HL-60/S4 (cell line): ENCODE measurements around the gene PTPN21.

Experiments used
- in situ Hi-C: fragments of 300-500 bp; cut with MboI; formaldehyde crosslinking; loops from 2 replicates; pipeline ENCODE4 v1.14.3; 2022; ENCODE audit warnings: low sequenced_read_pairs

PTPN21 gene

DNA sequence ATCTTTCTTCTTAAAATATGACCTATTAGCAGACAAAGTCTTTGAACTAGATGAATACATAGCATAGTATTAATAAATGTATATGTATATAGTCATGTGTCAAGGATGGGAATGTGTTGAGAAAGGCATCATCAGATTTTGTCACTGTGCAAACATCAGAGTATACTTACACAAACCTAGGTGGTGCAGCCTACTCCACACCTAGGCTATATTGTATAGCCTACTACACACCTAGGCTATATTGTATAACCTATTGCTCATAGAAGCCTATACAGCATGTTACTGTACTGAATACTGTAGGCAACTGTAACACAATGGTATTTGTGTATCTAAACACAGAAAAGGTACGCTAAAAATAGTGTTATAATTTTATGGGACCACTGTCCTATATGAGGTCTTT is 47.6 kb downstream of the PTPN21 start:
- in situ Hi-C loops: no loop called here

DNA sequence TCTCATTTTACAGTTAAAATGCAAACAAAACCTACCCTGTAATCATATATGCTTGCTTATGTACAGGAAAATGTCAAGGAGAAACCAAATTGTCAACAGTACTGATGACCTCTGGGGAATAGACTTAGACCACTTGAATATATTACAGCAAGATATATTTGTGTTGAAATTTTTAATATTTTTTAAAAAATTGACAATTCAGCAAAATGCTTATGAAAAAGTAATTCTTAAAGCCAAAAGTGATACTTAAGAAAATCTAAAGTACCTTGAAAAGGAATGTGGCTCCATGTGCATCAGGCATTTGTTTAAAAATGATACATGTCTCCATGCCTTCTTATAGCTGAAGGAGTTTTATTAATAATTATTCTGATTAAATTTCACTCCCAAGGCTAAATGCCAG is 49.2 kb downstream of the PTPN21 start:
- in situ Hi-C loops: no loop called here

DNA sequence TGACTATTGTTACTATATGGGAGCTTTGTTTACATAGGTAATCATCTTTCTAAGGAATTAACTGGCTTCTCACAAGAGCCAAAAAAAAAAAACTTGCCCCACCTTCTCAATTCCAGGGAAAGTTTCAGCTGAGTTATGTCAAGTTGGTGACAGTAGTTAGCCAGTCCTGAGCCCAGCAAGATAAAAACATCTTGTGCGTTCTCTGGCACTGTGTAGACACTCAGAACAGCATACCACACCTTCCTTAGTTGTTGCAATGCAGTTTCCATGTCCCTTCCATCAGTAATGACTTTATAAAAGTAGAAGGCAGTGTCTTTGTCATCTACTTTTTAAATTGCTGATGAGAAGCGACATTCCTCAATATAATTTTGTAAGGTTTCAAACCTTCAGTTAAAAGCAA is 50.2 kb downstream of the PTPN21 start:
- in situ Hi-C loops: no loop called here

DNA sequence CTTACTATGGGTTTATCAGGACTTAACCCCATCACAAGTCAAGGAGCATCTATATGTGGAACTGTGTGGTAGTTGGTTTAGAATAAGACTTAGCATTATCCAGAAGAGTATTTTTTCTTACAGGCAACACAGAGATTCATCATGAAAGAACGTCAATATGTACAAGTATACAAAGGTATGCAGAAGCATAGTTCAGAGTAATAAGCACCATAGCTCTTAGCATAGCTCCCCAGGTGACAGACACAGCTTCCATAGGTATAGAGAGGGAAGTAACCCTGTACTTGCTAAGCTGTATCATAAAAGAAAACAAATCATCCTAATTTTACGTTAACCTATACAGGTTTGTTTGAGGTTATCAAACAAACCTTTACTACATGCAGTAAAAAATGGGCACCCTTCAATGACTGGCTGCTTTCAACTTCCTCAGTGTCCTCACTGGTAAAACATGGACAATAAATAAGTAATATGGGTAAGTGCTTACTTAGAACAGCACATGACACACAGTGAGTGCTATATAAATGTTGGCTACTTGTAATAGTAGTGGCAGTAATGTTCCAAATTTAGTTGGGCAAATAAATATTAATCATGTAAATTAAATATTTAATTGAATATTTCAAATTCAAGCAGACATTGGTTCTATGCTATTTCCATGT is 50.9 kb downstream of the PTPN21 start:
- in situ Hi-C loops: no loop called here

DNA sequence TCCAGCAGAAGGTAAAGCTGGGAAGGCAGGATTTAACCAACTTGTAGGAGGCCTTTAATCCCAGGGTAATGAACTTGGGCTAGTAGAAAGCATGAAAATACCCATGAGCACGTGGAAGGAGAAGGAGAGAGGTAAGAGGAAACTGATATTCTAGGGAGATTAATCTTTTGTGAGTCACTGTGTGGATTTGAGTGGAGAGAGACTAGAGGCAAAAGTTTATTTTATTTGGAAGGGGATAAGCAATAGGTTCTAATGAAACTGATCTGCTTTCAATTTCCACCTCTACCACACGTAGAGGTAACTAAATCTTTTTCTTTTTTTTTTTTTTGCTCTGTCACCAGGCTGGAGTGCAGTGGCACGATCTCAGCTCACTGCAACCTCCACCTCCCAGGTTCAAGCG is 52.1 kb downstream of the PTPN21 start:
- in situ Hi-C loops: no loop called here

DNA sequence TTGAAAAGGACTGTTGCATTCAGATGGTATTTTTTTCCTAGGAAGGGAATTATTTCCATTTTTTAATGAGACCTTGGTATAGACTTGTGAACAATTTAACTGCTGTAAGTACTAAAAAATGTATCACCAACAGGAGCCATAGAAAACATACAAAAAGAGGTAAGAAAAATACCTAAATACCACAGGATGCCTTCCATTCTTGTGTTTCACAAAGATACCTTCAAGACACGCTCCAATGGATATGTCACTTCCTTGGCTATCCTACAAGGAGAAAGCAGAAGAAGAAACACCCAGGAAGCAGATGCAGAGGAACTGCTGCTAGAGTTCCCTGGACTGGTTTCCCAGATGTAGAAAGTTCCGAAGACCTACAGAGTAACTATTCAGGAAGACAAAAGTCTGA is 54.2 kb downstream of the PTPN21 start:
- in situ Hi-C loops: no loop called here

DNA sequence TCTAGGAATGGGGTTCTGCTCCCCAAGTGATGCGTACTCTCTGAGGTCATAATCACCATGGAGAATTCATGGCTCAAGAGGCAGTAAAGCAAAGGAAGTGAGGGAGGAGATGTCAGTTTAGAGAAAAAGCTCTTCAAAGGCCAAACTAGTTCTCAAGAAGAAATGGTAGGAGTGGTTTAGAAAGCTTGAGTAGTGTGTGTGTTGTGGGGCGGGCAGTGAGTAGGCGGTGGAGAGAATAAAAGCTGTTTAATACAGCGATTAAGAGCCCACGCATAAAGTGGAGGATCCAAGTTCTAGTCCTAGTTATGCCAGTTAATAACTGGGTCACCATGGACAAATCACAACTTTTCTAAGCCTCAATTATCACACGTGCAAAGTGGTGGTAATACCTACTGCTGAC is 55.6 kb downstream of the PTPN21 start:
- in situ Hi-C loops: no loop called here

DNA sequence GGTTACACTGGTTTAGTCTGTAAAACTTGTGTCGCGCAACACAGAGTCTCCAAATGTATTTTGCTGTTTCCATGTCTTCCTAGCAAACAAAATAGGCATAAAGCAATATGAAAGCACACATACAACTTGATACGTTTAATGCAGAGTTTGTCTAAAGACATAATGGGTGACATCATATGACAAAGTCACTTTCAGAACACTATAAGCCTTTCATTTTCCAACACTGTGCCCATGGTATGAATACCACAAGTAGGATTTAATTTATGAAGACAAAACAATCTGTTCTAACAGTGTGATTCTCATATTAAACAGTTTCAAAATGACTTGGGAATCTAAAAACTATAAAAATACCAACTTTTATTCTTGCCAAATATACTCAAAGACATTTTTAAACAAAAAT is 58.4 kb downstream of the PTPN21 start:
- in situ Hi-C loops: no loop called here

DNA sequence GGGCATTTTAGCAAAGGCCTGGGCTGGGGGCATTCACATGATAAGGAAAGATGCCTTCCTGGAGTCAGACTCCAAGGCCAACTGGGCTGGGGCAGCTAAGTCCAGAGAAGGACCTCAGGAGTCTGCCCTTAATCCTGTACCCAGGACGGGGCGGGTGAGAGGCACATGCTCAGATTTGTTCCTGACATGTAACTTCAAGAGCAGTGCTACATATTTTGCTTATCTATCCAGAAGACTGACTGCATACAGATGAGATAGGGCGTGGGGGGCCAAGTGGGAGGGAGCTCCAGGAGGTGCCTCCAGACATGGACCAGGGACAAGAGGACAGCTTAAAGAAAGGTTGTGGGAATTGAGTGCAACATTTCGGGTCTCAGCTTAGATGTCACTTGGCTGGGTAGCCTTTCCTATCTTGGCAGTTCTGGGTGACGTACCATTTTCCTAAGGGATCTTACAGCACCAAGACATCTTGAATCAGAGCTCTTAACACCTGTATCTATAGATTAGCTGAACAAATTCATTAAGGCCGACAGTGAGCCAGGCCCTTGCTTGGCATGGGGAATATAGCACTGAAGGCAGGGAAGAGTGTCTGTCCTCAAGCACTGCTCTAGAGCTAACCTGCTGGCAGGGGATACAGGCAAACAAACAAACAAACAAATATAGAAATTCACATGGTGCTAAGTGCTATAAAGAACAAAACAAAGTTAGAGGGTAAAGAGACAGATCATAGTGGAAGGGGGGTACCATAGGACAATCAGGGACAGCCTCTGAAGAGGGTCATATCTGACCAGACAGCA is 61.2 kb downstream of the PTPN21 start:
- in situ Hi-C loops: no loop called here

DNA sequence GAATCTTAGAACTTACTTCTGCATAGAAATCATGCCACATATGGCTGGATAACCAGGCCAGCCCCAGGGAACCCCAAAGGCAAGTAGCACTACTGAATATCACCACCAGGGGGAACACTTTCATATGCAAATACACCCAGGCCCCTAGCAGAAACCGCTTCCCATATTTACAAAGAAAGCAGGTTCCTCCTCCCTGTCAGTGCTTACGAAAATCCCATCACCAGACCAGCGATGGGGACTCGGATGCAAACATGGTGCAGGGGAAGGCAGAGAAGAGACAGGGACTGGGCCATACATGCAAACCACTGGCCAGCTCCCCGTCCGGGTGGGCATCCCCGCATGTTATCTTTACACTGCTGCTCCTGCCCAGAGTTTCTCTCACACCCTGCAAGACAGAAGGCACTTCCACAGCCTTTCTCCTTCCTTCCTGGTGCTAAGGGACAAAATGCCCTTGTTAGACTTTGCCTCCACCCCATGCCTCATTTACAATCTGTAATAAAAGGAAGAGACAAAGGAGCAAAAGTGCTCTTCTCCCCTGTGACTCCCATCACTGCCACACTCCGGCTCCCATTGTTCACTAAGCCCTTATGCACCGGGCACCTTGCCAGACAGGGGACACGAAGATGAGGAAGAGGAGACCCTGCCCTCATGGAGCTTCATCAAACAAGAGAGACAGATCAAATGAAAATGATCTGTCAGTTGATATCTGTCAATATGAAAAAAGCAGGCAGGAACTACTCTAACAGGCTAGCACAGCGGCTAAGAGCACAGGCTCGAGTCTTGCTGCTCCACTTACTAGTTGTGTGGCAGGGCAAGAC is 62.3 kb downstream of the PTPN21 start:
- in situ Hi-C loops: no loop called here

DNA sequence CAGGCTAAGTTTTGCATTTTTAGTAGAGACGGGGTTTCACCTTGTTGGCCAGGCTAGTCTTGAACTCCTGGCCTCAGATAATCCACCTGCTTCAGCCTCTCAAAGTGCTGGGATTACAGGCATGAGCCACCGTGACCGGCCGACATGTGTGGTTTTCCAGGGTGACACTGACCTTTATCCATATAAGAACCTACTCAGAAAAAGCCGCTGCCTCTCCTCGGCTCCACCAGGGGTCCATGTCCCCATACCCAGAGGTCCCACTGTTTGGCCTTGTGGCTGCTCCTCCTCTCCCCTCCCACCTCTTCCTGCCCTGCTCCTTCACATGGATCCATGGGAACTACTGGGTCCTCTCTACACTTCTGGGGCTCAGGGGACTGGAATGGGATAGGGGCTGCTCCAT is 64.6 kb downstream of the PTPN21 start:
- in situ Hi-C loops: no loop called here

DNA sequence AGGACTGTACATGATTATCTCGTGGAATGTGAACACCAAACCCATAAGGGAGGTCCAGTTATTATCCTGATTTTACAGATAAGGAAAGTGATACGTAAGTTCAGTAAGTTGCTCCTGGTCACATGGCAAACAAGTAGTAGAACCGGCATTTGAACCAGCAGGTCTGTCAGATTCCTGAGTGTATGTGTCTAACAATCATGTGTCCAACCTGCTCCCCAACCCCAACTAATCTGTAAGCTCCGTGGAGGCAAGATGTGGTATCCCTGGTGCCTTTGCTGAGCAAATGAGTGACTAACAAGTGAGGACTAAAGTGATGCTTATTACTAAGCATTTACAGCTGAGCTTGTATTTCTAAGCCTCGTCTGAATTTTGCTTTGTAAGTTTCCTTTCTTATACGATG is 65.9 kb downstream of the PTPN21 start:
- in situ Hi-C loops: no loop called here

DNA sequence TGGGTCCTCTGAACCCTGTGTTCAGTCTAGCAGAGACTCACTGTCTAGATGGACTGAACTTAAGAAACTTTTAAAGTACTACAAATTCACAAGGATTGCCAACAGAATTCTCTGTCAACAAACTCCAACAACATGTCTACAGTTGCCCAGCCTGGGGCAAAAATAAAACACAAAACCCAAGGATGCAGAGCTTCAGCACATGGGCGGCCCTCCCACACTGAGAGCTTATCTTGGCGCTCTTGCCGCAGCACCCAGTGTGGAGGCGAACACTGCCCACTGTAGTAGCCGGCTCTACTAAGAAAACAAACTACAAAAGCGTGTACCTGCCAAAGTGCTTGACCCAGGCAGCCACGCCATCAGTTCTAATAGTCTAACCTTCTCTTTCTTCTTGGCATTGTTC is 66.7 kb downstream of the PTPN21 start:
- in situ Hi-C loops: no loop called here

DNA sequence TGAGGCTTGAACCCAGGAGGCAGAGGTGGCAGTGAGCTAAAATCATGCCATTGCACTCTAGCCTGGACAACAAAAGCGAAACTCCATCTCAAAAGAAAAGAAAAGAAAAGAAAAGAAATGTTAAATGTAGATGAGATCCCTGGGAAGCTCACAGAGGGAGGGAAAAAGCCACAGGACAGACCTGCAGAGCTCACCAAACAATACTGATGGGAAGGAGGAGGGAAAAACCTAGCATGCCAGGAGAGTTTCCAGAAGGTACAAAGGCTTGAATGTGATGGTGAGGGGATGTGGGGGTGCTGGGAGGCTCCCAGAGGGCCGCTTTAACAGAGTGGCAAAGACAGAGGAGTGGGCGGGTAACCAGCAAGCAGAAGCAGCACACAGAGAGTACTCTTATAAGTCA is 72.3 kb downstream of the PTPN21 start:
- in situ Hi-C loops: no loop called here

DNA sequence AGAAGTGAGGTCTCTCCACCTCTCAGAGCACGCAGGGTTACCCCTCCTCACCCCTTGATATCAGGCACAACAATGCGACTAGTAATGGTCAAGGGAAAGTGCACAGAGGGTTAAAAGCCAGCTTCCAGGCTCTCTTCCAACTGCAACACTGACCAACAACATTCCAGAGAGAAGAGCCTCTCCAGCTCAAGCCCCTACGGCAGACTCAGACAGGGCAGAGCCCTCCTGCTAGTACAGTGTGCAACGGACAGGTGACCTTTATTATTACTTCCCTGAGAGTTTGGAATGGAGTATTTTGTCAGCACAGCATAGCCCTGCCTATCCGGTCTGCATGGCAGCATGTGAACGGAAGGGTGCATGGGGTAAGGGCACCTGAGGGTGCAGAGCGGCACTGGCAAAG is 73.0 kb downstream of the PTPN21 start:
- in situ Hi-C loops: no loop called here

DNA sequence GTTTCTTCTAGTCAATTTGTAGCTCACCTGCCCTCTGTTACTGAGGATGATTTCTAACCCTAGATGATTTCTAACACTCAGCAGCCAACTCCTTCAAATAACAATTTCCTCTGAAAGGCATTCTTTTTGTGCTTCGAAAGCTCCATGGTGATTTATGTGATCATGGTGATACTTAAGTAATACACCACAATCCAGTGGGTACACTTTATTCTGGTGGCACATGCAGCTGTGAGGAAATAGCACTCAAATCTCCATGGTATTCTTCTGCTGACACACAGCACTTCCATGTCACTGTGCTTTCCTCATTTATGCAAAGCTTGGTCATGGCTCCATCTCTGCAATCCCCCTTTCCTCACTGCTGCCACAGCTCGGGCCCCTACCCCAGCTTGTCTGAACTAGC is 73.7 kb downstream of the PTPN21 start:
- in situ Hi-C loops: no loop called here

DNA sequence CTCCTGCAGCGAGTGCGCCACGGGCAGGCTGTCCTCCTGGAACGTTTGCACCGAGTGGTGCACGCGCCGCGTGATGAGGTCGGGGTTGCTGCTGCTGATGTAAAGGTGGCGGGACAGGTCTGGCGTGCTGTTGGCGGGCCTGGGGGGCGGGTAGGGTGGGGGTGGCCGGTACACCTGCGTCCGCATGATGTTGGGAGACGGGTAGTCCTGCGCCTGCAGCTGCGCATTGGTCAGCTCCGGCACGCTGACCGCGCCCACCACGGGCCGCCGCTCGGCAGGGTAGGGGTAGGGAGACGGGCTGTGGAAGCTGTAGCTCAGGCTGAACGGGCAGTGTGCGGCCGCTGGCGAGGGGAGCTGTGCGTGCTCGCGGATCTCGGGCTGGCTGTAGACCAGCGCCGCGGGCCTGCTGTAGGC is 75.2 kb downstream of the PTPN21 start:
- in situ Hi-C loops: no loop called here

DNA sequence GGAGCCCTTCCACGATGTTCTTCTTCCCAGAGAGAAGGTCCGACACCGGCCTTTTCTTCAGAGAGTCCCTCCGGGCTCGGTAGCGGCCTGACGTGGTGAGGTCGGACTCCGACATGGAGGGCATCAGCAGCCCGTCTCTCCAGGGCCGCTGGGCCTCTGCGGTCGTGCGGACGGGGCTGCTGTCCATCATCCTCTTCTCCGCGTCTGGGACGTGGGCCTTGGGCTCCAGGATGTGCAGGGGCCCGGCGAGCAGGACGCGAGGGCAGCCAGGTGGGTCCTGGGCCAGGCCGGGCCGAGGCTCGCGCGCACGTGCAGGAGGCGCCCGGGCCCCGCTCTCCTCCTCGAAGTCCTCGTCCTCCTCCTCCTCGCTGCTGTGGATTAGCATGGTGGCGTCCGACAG is 75.9 kb downstream of the PTPN21 start:
- in situ Hi-C loops: no loop called here

DNA sequence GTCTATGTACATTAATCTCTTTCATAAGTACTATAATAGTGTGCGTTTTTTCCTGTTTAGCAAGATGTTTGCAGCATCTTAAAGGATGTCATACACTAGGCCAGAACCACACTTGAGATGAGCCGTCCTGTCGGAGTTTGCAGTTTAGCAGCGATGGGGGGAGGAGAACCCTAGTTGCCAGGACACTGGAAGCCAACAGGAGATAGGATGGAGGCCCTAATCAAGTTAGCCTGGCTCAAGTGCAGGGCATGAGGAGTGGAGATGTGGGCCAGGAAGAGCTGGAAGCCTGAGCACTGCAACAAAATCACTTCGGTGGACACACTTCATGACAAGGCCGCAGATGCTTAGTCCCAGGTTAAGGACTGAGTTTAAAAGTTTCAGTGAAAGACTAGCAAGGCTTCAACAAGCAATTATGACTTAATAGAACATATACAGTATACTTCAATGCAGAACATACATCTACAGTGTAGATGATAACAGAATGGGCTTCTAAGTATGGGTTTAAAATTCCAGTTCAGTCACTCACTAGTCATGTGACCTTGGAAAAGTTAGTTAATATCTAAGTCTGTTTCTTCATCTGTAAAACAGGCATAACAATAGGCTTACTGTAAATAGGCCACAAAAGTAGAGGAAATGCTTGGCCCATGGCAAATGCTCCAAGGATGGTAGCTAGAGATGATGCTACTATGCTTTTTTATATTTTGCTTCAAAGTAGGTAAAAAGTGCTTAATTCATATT is 77.1 kb downstream of the PTPN21 start:
- in situ Hi-C loops: no loop called here

DNA sequence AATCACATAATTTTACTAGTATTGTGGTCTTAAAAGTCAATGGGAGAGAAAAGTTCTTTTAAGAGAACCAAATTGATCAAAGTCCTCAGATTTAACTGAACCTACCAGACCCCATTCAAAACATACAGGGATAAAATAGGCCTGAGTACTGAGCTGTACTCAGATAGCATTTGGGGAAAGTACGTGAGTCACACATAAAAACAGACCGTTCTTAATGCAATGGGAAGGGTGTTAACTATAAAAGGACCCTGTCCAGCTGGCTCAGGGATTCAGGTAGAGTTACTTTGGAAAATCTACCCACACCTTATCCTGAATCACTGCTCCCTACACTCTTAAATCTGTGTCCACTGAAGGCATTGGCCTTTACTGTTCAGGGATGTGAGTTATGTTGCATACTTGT is 78.0 kb downstream of the PTPN21 start:
- in situ Hi-C loops: no loop called here

DNA sequence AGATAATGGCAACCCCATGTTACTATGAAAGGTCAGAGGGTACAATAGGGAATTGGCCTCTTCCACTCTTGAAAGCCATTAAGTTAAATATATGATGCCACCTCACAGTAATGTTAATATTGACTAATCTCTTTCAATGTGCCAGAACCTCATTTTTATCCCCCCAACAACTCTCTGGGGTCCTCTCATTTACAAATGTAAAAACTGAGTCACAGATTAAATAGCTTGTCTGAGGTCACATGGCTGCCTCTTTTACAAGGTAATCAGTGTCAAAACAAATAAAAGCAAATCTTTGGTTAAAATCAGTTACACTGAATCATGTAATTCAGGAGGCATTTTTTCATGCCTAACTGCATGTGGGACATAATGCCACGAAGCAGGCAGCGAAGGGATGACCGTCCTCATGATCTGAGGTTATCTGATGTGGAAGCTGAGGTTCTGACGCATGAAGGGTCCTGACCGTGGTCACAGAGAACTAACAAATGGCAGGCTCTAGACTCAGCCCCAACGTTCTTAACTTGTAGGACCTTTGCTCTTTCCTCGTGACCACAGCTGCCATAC is 78.5 kb downstream of the PTPN21 start:
- in situ Hi-C loops: no loop called here
